ENCODE measurements around the gene ZNF513. TPM values are rescaled to one million over a fixed set of nuclear protein-coding genes. Genes with fewer than 3 reads are reported as not detected.

Gene ZNF513
- total RNA-seq, 1 donor from 2014 or later, result 7.1 TPM

GRCh38 chr2:27422958-27423357, 42.4 kb upstream of the ZNF513 start:
- DNase-seq (ENCODE audit: low read depth), result no peak
- Histone ChIP-seq H3K36me3 (ENCODE audit: control insufficient read depth, insufficient read depth, low read length) (no peaks in the 10 kb centered on the region), H3K27me3 (ENCODE audit: control insufficient read depth, insufficient read depth, low read length) (no peaks in the 10 kb centered on the region), H3K4me3 (ENCODE audit: low read depth, low read length) (no peak overlapping the region)
- no peak for TF ChIP-seq CTCF (IDR thresholded peaks at IDR 0.05; ENCODE audit: insufficient read depth, low read length, severe bottlenecking)
- FAIRE-seq, result no peak

- FAIRE-seq (no peak), DNase-seq (ENCODE audit: low read depth) (no peak)
- Histone ChIP-seq H3K4me3 (ENCODE audit: low read depth, low read length) (no peak overlapping the region), H3K36me3 (ENCODE audit: control insufficient read depth, insufficient read depth, low read length) (no peaks in the 10 kb centered on the region), H3K27me3 (ENCODE audit: control insufficient read depth, insufficient read depth, low read length) (no peaks in the 10 kb centered on the region)
- TF ChIP-seq CTCF (IDR thresholded peaks at IDR 0.05; ENCODE audit: insufficient read depth, low read length, severe bottlenecking), result no peak
Measured at GRCh38 chr2:27421660-27422250, 41.2 kb upstream of the ZNF513 start.

GRCh38 chr2:27420996-27421395, 40.5 kb upstream of the ZNF513 start:
- no peaks in the 10 kb centered on the region for H3K36me3 ChIP-seq (ENCODE audit: control insufficient read depth, insufficient read depth, low read length)
- TF ChIP-seq CTCF (IDR thresholded peaks at IDR 0.05; ENCODE audit: insufficient read depth, low read length, severe bottlenecking), result no peak
- FAIRE-seq (no peak), DNase-seq (ENCODE audit: low read depth) (peak; percentile 35)
- H3K4me3 ChIP-seq (ENCODE audit: low read depth, low read length), result no peak overlapping the region
- H3K27me3 ChIP-seq (ENCODE audit: control insufficient read depth, insufficient read depth, low read length), result no peaks in the 10 kb centered on the region

- H3K4me3 ChIP-seq (ENCODE audit: low read depth, low read length), result no peak overlapping the region
- FAIRE-seq (no peak), DNase-seq (ENCODE audit: low read depth) (no peak)
- H3K27me3 ChIP-seq (ENCODE audit: control insufficient read depth, insufficient read depth, low read length), result no peaks in the 10 kb centered on the region
- no peaks in the 10 kb centered on the region for H3K36me3 ChIP-seq (ENCODE audit: control insufficient read depth, insufficient read depth, low read length)
- TF ChIP-seq CTCF (IDR thresholded peaks at IDR 0.05; ENCODE audit: insufficient read depth, low read length, severe bottlenecking), result no peak
Measured at GRCh38 chr2:27416151-27416550, 35.6 kb upstream of the ZNF513 start.

GRCh38 chr2:27412419-27413152, 32.1 kb upstream of the ZNF513 start:
- no peak for DNase-seq (ENCODE audit: low read depth)
- H3K4me3 ChIP-seq (ENCODE audit: low read depth, low read length), result no peak overlapping the region
- TF ChIP-seq CTCF (IDR thresholded peaks at IDR 0.05; ENCODE audit: insufficient read depth, low read length, severe bottlenecking), result no peak
- no peak for FAIRE-seq
- H3K27me3 ChIP-seq (ENCODE audit: control insufficient read depth, insufficient read depth, low read length), result no peaks in the 10 kb centered on the region
- no peaks in the 10 kb centered on the region for H3K36me3 ChIP-seq (ENCODE audit: control insufficient read depth, insufficient read depth, low read length)
